GM12801 (cell line): ENCODE data around the gene EEFSEC.

Experiments used
- CTCF ChIP-seq: IDR thresholded peaks from one replicate; pipeline ENCODE4 v1.5.1; 2011; ENCODE audit warnings: control low read depth; ENCODE audit not compliant: insufficient read length; ENCODE audit errors: extremely low read depth

EEFSEC gene

GRCh38 chr3:128226186-128226725, 73.0 kb downstream of the EEFSEC start:
- TF ChIP-seq CTCF = no peak

- no peak for TF ChIP-seq CTCF
Observed at GRCh38 chr3:128226795-128227395, 73.6 kb downstream of the EEFSEC start.

- TF ChIP-seq CTCF = no peak
Observed at GRCh38 chr3:128227507-128227906, 74.2 kb downstream of the EEFSEC start.

GRCh38 chr3:128228366-128228910, 75.2 kb downstream of the EEFSEC start:
- no peak for TF ChIP-seq CTCF

- no peak for TF ChIP-seq CTCF
Observed at GRCh38 chr3:128229106-128229857, 76.0 kb downstream of the EEFSEC start.

GRCh38 chr3:128231606-128232005, 78.3 kb downstream of the EEFSEC start:
- no peak for TF ChIP-seq CTCF

- TF ChIP-seq CTCF = no peak
Observed at GRCh38 chr3:128232376-128233178, 79.3 kb downstream of the EEFSEC start.
